Medulla oblongata (tissue), 1 donor: ENCODE data around the gene ITGAL.
"Not testable (repeated sequence)": the region's sequence is repeated elsewhere in the genome, so short reads cannot be mapped to it uniquely, and the experiment has no call there.

Source experiments
- DNase-seq: peaks from one replicate; pipeline ENCODE4 v3.0.0-alpha.2; 2015; ENCODE audit errors: extremely low spot score

ITGAL gene

GRCh38 chr16:30457743-30458560 lies 14.6 kb upstream of the ITGAL start:
- no peak for DNase-seq

- peak; percentile 40 for DNase-seq
Measured at GRCh38 chr16:30458561-30459394, 13.8 kb upstream of the ITGAL start.

GRCh38 chr16:30459456-30459855 lies 13.1 kb upstream of the ITGAL start:
- no peak for DNase-seq

GRCh38 chr16:30461426-30461825 lies 11.1 kb upstream of the ITGAL start:
- DNase-seq = not testable (repeated sequence)

GRCh38 chr16:30464078-30464477 lies 8.5 kb upstream of the ITGAL start:
- no peak for DNase-seq

- no peak for DNase-seq
Measured at GRCh38 chr16:30470170-30470512, 2.4 kb upstream of the ITGAL start.

GRCh38 chr16:30470632-30470995 lies 1.9 kb upstream of the ITGAL start:
- no peak for DNase-seq

- peak; percentile 34 for DNase-seq
Measured at GRCh38 chr16:30473231-30474073, 910 bp downstream of the ITGAL start.

GRCh38 chr16:30474074-30474452 lies 1.5 kb downstream of the ITGAL start:
- no peak for DNase-seq

- no peak for DNase-seq
Measured at GRCh38 chr16:30474684-30475083, 2.1 kb downstream of the ITGAL start.

GRCh38 chr16:30476991-30477390 lies 4.4 kb downstream of the ITGAL start:
- DNase-seq = no peak

GRCh38 chr16:30477773-30478172 lies 5.2 kb downstream of the ITGAL start:
- not testable (repeated sequence) for DNase-seq

- DNase-seq = no peak
Measured at GRCh38 chr16:30478766-30479478, 6.4 kb downstream of the ITGAL start.

- DNase-seq = no peak
Measured at GRCh38 chr16:30481381-30481780, 8.8 kb downstream of the ITGAL start.

- no peak for DNase-seq
Measured at GRCh38 chr16:30482366-30482765, 9.8 kb downstream of the ITGAL start.

GRCh38 chr16:30484887-30485286 lies 12.3 kb downstream of the ITGAL start:
- no peak for DNase-seq

GRCh38 chr16:30485818-30486436 lies 13.4 kb downstream of the ITGAL start:
- DNase-seq = no peak

- peak; percentile 23 for DNase-seq
Measured at GRCh38 chr16:30488764-30489605, 16.4 kb downstream of the ITGAL start.

- no peak for DNase-seq
Measured at GRCh38 chr16:30490210-30490609, 17.7 kb downstream of the ITGAL start.

GRCh38 chr16:30491229-30491628 lies 18.7 kb downstream of the ITGAL start:
- DNase-seq = no peak
